Uterus (tissue), 4 donors: Measurements from ENCODE around the gene GRK5. TPM values are rescaled to one million over a fixed set of nuclear protein-coding genes. Genes with fewer than 3 reads are reported as not detected.
"Not testable (repeated sequence)": the region's sequence is repeated elsewhere in the genome, so short reads cannot be mapped to it uniquely, and the experiment has no call there.

Experiments used
- DNase-seq, 2 donors: peaks; one replicate each; pipeline ENCODE4 v3.0.0-alpha.2; 2019 to 2020
- H3K27ac ChIP-seq, 2 donors: fragments of 200-600 bp; sonication (generic); 1 replicate in 1 of 2; 2 replicates in 1 of 2; pipeline ENCODE4 v1.5.1; 2016 to 2018
- H3K27me3 ChIP-seq, 2 donors: fragments of 200-600 bp; sonication (generic); one replicate each; pipeline ENCODE4 v1.5.1; 2018 to 2019; ENCODE audit warnings: control low read depth in 1 of 2
- H3K36me3 ChIP-seq, 2 donors: fragments of 200-600 bp; sonication (generic); one replicate each; pipeline ENCODE4 v1.5.1; 2019; ENCODE audit warnings: control low read depth in 1 of 2
- H3K4me1 ChIP-seq, 2 donors: fragments of 200-600 bp; sonication (generic); one replicate each; pipeline ENCODE4 v1.5.1; 2018 to 2019; ENCODE audit warnings: control low read depth in 1 of 2
- H3K4me3 ChIP-seq, 2 donors: fragments of 200-600 bp; sonication (generic); 1 replicate in 1 of 2; 2 replicates in 1 of 2; pipeline ENCODE4 v1.5.1; 2018 to 2019; ENCODE audit warnings: mild to moderate bottlenecking in 1 of 2
- H3K9me3 ChIP-seq, 2 donors: fragments of 200-600 bp; sonication (generic); one replicate each; pipeline ENCODE4 v1.5.1; 2019; ENCODE audit warnings: control low read depth in 1 of 2
- POLR2A ChIP-seq, 2 donors: fragments of 450-650 bp; IDR thresholded peaks; one replicate each; pipeline ENCODE4 v1.6.1; 2016; ENCODE audit warnings: antibody characterized with exemption in 2 of 2, mild to moderate bottlenecking in 1 of 2, moderate library complexity in 1 of 2
- intact Hi-C: fragments of 100-400 bp; cut with DNase I; formaldehyde crosslinking; loops from one replicate; pipeline ENCODE4 v1.15.1; 2023; ENCODE audit warnings: low total_unique reads
- total RNA-seq, 4 donors: library from RNA; depleted of rRNA in 3 of 4; stranded (reverse); fragments of >200 nt in 3 of 4; gene quantifications; one replicate each; pipeline versions ENCODE4 v1.1.0 to v1.2.4, GENCODE V29; 2014 to 2023
- TF ChIP-seq, protein P1 (sequence below), 4 experiments: fragments of 200-600 bp in 2 of 4; fragments of 450-650 bp in 2 of 4; sonication (generic) in 2 of 4; IDR thresholded peaks; one replicate each; pipeline ENCODE4 v1.5.1; 2016 to 2019; ENCODE audit warnings: antibody characterized with exemption in 4 of 4, mild to moderate bottlenecking in 2 of 4, moderate library complexity in 1 of 4
- donor health status: DM: yes; HTN: yes; CAD: no.

The GRK5 gene
- total RNA-seq, 4 donors from 2014 or later = 11.6 to 34.6 (median 14.1) TPM

DNA sequence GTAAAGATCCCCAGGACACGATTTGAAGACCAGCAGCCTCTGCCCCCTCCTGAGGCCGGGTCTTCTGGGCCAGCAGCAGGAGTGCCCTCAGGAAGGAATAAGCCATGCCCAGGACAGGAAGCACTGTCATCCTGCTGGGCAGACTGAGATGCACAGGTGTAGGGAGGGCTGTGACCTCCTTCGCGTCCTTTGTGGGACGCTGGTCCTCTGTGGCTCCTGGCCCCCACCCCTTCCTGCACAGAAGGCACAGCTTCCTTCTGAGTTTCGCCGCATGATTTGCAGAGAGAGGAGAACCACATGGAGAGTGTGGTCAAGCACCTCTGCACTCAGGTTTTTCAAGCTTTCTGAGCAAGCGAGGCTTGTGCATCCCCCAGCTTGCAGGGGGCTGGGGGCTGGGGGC, 222.4 kb downstream of the GRK5 start:
- intact Hi-C loops = no loop called here
- no peak overlapping the region for H3K4me3 ChIP-seq
- DNase-seq = no peak
- H3K4me1 ChIP-seq = no peaks in the 10 kb centered on the region
- TF ChIP-seq, protein P1, sequence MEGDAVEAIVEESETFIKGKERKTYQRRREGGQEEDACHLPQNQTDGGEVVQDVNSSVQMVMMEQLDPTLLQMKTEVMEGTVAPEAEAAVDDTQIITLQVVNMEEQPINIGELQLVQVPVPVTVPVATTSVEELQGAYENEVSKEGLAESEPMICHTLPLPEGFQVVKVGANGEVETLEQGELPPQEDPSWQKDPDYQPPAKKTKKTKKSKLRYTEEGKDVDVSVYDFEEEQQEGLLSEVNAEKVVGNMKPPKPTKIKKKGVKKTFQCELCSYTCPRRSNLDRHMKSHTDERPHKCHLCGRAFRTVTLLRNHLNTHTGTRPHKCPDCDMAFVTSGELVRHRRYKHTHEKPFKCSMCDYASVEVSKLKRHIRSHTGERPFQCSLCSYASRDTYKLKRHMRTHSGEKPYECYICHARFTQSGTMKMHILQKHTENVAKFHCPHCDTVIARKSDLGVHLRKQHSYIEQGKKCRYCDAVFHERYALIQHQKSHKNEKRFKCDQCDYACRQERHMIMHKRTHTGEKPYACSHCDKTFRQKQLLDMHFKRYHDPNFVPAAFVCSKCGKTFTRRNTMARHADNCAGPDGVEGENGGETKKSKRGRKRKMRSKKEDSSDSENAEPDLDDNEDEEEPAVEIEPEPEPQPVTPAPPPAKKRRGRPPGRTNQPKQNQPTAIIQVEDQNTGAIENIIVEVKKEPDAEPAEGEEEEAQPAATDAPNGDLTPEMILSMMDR (IDR thresholded peaks at IDR 0.05) = no peak
- no peak for TF ChIP-seq POLR2A (IDR thresholded peaks at IDR 0.05)
- H3K36me3 ChIP-seq = no peaks in the 10 kb centered on the region
- H3K27ac ChIP-seq = no peak overlapping the region
- no peaks in the 10 kb centered on the region for H3K27me3 ChIP-seq
- H3K9me3 ChIP-seq = no peaks in the 10 kb centered on the region

DNA sequence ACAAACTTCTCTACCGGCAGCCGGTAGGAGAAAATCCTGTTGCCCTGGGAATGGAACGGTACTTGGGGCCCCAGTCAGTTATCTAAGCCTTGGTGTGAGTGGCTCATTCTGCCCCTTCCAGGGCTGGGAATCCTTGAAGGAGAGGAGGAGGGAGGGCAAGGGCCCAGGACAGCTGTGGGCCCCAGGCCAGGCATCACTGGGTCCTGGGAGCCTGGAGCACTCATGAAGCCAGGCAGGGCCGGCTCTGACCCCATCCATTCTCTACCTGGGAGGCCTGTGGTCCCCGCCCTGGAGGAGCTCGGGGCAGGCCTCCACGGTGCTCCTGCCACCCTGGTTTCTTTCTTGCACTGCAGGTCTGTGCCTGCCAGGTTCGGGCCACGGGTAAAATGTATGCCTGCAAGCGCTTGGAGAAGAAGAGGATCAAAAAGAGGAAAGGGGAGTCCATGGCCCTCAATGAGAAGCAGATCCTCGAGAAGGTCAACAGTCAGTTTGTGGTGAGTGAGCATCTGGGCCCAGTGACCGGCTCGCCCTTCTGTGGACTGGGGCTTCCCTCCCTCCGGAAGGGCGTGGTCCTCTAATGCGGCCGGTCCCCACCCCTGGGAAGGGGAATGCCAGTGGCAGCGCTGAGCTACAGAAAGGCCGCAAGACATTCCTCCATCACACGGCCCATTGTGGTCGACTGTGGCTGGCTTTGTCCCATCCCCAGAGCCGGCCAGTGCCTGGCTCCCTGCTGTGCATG, 223.8 kb downstream of the GRK5 start:
- H3K36me3 ChIP-seq = no peaks in the 10 kb centered on the region
- intact Hi-C loops = no loop called here

GRCh38 chr10:119431773-119432135, 224.4 kb downstream of the GRK5 start:
- H3K27ac ChIP-seq = no peak overlapping the region
- H3K4me1 ChIP-seq = no peaks in the 10 kb centered on the region
- H3K36me3 ChIP-seq = no peaks in the 10 kb centered on the region
- no peaks in the 10 kb centered on the region for H3K9me3 ChIP-seq
- intact Hi-C loops = no loop called here
- no peak for TF ChIP-seq POLR2A (IDR thresholded peaks at IDR 0.05)
- TF ChIP-seq, protein P1 (IDR thresholded peaks at IDR 0.05) = no peak
- DNase-seq = no peak
- H3K27me3 ChIP-seq = no peaks in the 10 kb centered on the region
- no peak overlapping the region for H3K4me3 ChIP-seq

More for the DNA sequence above, 223.8 kb downstream of the GRK5 start:
- no peaks in the 10 kb centered on the region for H3K4me1 ChIP-seq
- no peaks in the 10 kb centered on the region for H3K9me3 ChIP-seq
- DNase-seq = no peak
- no peaks in the 10 kb centered on the region for H3K27me3 ChIP-seq
- TF ChIP-seq, protein P1 (IDR thresholded peaks at IDR 0.05) = no peak
- no peak for TF ChIP-seq POLR2A (IDR thresholded peaks at IDR 0.05)
- H3K27ac ChIP-seq = no peak overlapping the region
- H3K4me3 ChIP-seq = no peak overlapping the region

- H3K9me3 ChIP-seq, H3K27ac ChIP-seq, H3K36me3 ChIP-seq, DNase-seq, intact Hi-C loops, H3K27me3 ChIP-seq, H3K4me3 ChIP-seq, H3K4me1 ChIP-seq: not testable (repeated sequence)
Observed at GRCh38 chr10:119434942-119435341, 227.6 kb downstream of the GRK5 start.

GRCh38 chr10:119438717-119439116, 231.3 kb downstream of the GRK5 start:
- no peak for TF ChIP-seq POLR2A (IDR thresholded peaks at IDR 0.05)
- TF ChIP-seq, protein P1 (IDR thresholded peaks at IDR 0.05) = no peak
- H3K4me1 ChIP-seq = peaks cover 0 to 5% of the 10 kb centered on the region in 2 donors
- DNase-seq = no peak
- no peak overlapping the region for H3K27ac ChIP-seq
- no peak overlapping the region for H3K4me3 ChIP-seq
- no peaks in the 10 kb centered on the region for H3K9me3 ChIP-seq
- intact Hi-C loops = no loop called here
- H3K36me3 ChIP-seq = no peaks in the 10 kb centered on the region
- no peaks in the 10 kb centered on the region for H3K27me3 ChIP-seq
